Glutamatergic neuron (in vitro differentiated cells): ENCODE data around the gene FRMPD4. TPM values are rescaled to one million over a fixed set of nuclear protein-coding genes. Genes with fewer than 3 reads are reported as not detected.

Experiments used
- DNase-seq: peaks from one replicate; pipeline ENCODE4 v3.0.0; 2022
- H3K27ac Mint-ChIP-seq: one replicate; pipeline ENCODE4 v1.8.0; 2020; ENCODE audit warnings: mild to moderate bottlenecking, mixed read lengths, inconsistent platforms; ENCODE audit not compliant: unreplicated experiment
- H3K27me3 Mint-ChIP-seq: one replicate; pipeline ENCODE4 v1.8.0; 2020; ENCODE audit warnings: mild to moderate bottlenecking, moderate library complexity, mixed read lengths, inconsistent platforms; ENCODE audit not compliant: unreplicated experiment
- H3K36me3 Mint-ChIP-seq: one replicate; pipeline ENCODE4 v1.8.0; 2020; ENCODE audit warnings: mild to moderate bottlenecking, mixed read lengths, inconsistent platforms; ENCODE audit not compliant: unreplicated experiment
- H3K4me1 Mint-ChIP-seq: one replicate; pipeline ENCODE4 v1.8.0; 2020; ENCODE audit warnings: mild to moderate bottlenecking, low read depth, mixed read lengths, inconsistent platforms; ENCODE audit not compliant: unreplicated experiment
- H3K4me3 Mint-ChIP-seq: one replicate; pipeline ENCODE4 v1.8.0; 2020; ENCODE audit warnings: mild to moderate bottlenecking, mixed read lengths, inconsistent platforms; ENCODE audit not compliant: unreplicated experiment
- H3K9me3 Mint-ChIP-seq: one replicate; pipeline ENCODE4 v1.8.0; 2020; ENCODE audit warnings: mild to moderate bottlenecking, moderate library complexity, mixed read lengths, inconsistent platforms; ENCODE audit not compliant: unreplicated experiment
- total RNA-seq: library from RNA; stranded (reverse); fragmentation: NEBNext Ultra II Directional; extraction: Animal tissue kit (Norgen Biotek cat#: 25700); gene quantifications from one replicate; pipeline ENCODE4 v1.2.1, GENCODE V29; 2021; ENCODE audit not compliant: unreplicated experiment
- TF ChIP-seq, protein P1 (sequence below): fragments of 200-600 bp; sonication (generic); IDR thresholded peaks from one replicate; pipeline ENCODE4 v1.5.0; 2021; ENCODE audit not compliant: partially characterized antibody, unreplicated experiment

Gene FRMPD4
- total RNA-seq, 1 donor from 2014 or later: 6.2 TPM

GRCh38 chrX:12567857-12568256 lies 429.6 kb downstream of the FRMPD4 start:
- no peak for DNase-seq
- Mint-ChIP-seq H3K4me1 (no peaks in the 10 kb centered on the region), H3K9me3 (no peaks in the 10 kb centered on the region), H3K4me3 (no peak overlapping the region), H3K36me3 (no peaks in the 10 kb centered on the region), H3K27ac (no peak overlapping the region), H3K27me3 (no peaks in the 10 kb centered on the region)
- TF ChIP-seq, protein P1, sequence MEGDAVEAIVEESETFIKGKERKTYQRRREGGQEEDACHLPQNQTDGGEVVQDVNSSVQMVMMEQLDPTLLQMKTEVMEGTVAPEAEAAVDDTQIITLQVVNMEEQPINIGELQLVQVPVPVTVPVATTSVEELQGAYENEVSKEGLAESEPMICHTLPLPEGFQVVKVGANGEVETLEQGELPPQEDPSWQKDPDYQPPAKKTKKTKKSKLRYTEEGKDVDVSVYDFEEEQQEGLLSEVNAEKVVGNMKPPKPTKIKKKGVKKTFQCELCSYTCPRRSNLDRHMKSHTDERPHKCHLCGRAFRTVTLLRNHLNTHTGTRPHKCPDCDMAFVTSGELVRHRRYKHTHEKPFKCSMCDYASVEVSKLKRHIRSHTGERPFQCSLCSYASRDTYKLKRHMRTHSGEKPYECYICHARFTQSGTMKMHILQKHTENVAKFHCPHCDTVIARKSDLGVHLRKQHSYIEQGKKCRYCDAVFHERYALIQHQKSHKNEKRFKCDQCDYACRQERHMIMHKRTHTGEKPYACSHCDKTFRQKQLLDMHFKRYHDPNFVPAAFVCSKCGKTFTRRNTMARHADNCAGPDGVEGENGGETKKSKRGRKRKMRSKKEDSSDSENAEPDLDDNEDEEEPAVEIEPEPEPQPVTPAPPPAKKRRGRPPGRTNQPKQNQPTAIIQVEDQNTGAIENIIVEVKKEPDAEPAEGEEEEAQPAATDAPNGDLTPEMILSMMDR: peak; percentile 47

DNA sequence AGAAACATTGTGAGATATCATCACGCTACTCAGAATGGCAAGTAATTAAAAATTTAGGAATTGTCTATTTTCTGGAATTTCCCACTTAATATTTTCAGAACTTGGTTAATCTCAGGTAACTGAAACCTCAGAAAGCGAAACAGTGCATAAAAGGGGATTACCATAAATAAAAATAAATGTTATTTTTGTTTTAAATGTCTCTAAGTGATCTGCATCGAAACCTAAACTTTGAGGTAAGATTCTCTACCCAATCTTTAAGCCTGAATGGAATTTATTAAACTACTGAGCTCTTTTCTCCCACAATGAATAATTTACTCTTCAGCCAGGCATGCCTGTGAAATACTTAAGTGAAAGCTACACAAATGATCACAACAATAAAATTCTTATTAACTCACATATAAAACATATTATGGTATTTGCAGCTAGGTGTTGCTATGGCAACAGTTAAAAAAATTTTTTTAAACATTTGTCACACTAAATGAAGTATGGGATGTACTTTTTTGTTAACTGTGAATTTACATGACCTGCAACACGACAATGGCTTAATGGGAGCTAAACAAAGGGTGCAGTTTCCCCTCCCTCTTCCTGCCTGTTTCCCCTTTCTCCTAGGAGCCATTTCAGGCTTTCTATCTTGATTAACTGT lies 432.7 kb downstream of the FRMPD4 start:
- H3K9me3 Mint-ChIP-seq: no peaks in the 10 kb centered on the region

GRCh38 chrX:12579311-12579710 lies 441.0 kb downstream of the FRMPD4 start:
- Mint-ChIP-seq H3K4me1 (peaks cover 11% of the 10 kb centered on the region), H3K36me3 (no peaks in the 10 kb centered on the region), H3K27ac (no peak overlapping the region), H3K27me3 (no peaks in the 10 kb centered on the region), H3K9me3 (no peaks in the 10 kb centered on the region), H3K4me3 (no peak overlapping the region)
- no peak for DNase-seq
- TF ChIP-seq, protein P1: no peak

More for the DNA sequence above, 432.7 kb downstream of the FRMPD4 start:
- no peak overlapping the region for H3K4me3 Mint-ChIP-seq
- H3K27ac Mint-ChIP-seq: no peak overlapping the region
- TF ChIP-seq, protein P1: no peak
- DNase-seq: no peak
- no peaks in the 10 kb centered on the region for H3K4me1 Mint-ChIP-seq
- H3K36me3 Mint-ChIP-seq: no peaks in the 10 kb centered on the region
- H3K27me3 Mint-ChIP-seq: no peaks in the 10 kb centered on the region

GRCh38 chrX:12580548-12580947 lies 442.3 kb downstream of the FRMPD4 start:
- Mint-ChIP-seq H3K4me1 (peaks cover 11% of the 10 kb centered on the region), H3K36me3 (no peaks in the 10 kb centered on the region)
- TF ChIP-seq, protein P1: no peak

GRCh38 chrX:12581546-12581945 lies 443.3 kb downstream of the FRMPD4 start:
- TF ChIP-seq, protein P1: no peak
- no peaks in the 10 kb centered on the region for H3K9me3 Mint-ChIP-seq
- DNase-seq: no peak
- H3K4me1 Mint-ChIP-seq: peaks cover 11% of the 10 kb centered on the region
- H3K27ac Mint-ChIP-seq: no peak overlapping the region
- no peak overlapping the region for H3K4me3 Mint-ChIP-seq
- H3K36me3 Mint-ChIP-seq: no peaks in the 10 kb centered on the region
- H3K27me3 Mint-ChIP-seq: no peaks in the 10 kb centered on the region

More at GRCh38 chrX:12580548-12580947, 442.3 kb downstream of the FRMPD4 start:
- no peak overlapping the region for H3K4me3 Mint-ChIP-seq
- H3K9me3 Mint-ChIP-seq: no peaks in the 10 kb centered on the region
- no peaks in the 10 kb centered on the region for H3K27me3 Mint-ChIP-seq
- no peak overlapping the region for H3K27ac Mint-ChIP-seq
- DNase-seq: no peak
